Measurements from ENCODE around the gene TUBGCP6.

TUBGCP6 gene

DNA sequence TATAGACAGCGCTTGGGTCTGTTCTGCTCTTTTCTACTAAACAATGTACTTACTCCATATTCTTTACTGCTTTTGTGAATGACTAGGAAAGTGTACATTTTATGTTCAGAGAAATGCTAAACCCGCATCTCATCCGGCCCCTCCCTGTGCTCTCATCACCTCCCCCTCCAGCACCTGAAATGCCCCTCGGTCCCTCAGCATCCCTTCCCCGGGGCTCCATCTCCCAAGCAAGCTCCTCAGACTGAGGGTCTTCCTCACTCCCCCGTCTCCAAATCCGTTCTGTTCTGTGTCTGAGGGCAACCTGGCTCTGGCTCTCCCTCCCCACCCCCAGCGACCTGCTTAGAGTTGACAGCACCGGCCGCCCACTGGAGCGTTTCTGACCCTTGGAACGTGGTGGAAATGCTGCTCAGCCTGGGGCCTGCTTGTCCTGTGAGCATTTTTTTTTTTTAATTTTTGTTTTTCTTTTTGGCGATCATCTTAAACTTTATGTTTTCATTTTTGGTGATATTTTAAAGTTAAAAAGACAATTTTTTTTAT, 42.6 kb downstream of the TUBGCP6 start:
- H3K4me3 ChIP-seq (ENCODE audit: low read depth, low read length) = peak overlapping the region; percentile 70
- DNase-seq (ENCODE audit: low read depth) = no peak

DNA sequence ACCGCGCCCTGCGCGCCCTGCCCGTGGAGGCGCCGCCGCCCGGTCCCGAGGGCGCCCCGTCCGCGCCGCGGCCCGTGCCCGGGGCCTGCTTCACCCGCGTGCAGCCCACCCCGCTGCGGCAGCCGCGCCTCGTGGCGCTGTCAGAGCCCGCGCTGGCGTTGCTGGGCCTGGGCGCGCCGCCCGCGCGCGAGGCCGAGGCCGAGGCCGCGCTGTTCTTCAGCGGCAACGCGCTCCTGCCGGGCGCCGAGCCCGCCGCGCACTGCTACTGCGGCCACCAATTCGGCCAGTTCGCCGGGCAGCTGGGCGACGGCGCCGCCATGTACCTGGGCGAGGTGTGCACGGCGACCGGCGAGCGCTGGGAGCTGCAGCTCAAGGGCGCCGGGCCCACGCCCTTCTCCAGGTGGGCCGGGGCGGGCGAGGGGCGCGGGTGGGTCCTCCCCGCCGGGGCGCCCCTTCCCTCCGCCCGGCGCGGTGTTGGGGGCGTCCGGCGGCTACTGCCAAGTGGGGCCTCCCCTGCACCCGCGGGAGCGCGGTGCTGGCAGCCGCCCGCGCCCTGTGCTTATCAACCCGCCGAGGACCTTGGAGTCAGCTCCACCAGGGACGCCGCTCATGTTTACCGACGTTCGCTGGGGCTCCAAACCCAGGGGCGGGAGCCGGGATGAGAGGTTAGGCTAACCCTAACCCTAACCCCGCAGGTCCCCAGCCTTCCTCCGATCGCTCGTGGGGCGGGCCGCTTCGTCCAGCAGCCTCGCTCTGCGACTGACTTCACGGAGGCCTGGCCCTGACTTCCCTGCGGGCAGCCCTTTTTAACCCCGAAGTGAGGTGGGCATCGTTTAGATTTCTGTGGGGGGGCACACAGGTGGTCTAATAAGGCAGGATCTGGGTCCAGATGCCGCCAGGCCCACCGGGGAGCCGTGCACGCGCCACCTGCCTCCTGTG, 43.4 kb downstream of the TUBGCP6 start:
- no peak for DNase-seq (ENCODE audit: low read depth)

DNA sequence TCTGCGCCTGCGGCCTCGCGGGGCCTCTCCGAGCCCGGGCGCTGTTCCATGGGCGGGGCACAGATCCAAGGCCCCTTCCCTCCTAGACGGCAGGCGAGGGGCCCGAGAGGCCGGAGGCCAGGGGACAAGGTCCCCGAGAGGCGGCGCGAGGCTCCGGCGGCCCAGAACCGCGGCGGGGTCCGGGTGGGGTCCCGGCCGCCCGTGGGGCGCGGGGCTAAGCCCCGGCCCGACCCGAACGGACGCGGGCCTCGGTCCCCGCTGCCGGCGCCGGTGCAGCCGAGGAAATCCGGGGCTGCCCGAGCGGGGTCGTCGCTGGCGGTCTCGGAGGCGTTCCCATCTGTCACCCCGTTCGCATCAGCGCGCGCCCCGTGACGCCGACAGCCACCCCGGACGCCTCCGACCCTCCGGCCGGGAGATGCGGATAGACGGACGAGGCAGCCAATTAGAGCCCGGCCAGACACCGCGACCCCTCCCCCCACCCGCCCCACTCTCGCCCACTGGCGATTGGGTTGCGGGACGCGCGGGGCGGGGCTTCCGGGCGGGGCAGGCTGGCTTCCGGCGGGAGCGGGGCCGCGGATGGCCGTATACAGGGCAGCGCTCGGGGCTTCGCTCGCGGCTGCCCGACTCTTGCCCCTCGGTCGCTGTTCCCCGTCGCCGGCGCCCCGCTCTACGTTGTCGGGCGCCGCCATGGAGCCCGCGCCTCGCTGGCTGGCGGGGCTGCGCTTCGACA, 44.2 kb downstream of the TUBGCP6 start, which contains the start of gene SELENOO:
Gene SELENOO (plus strand): TSS at position 551 of the 730 bp plus-strand sequence. CDS start 26 bp downstream, at position 577.
- peak; percentile 57 for DNase-seq (ENCODE audit: low read depth)

More for the DNA sequence above, 43.4 kb downstream of the TUBGCP6 start:
- peak overlapping the region; percentile 70 for H3K4me3 ChIP-seq (ENCODE audit: low read depth, low read length)

DNA sequence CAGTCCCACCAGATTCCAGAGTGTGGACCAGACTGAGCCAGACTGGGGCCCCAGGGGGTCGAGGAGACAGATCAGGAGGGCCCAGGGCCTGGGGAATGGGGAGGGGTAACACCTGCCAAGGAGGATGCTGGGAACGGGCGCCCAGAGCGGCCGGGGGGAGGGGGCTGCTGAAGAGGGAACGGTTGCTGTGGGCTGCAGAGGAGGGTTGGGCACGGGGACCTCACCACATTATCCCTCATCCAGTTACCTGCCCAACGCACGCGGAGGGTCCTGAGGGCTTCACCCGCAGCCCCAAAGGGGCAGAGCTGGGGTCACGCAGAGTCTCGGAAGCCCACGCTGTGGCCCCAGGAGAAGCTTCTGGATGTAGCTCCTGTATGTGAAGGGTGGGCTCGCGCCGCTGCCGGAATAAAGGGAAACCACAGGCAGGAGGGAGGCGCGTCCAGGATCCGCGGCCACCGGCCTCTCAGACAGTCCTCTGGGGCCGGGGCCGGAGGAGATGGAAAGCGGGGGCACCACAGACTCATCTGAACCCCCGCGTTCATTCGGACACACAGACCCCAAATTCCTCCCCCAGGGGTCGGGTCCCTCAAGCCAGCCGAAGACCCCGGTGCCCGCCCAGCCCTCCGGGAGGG, 44.9 kb downstream of the TUBGCP6 start:
- H3K4me3 ChIP-seq (ENCODE audit: low read depth, low read length) = peak overlapping the region; percentile 70

More for the DNA sequence above, 44.2 kb downstream of the TUBGCP6 start, which contains the start of gene SELENOO:
- H3K4me3 ChIP-seq (ENCODE audit: low read depth, low read length) = peak within 1 kb of the TSS; percentile 70

DNA sequence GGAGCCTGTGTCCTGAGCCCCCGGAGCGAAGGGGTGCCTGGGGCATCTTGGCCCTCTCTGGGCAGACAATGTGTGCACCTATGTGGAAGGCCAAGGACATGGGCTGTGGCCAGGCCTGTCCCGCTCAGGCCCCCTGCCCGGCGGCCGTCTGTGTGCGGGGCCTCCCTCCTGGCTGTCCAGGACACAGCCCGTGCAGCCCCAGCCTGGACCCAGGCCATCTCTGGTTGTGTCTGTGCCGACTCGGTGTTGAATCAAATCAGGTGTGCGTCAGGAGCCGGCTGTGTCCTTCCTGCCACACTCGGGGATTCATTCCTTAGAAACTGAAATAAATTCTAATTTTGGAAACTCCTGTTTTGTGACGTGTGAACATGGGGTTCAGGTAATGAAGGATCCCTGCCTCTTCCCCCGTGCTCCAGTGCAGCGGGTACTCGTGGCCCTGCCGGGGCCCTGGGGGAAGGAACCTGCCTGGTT, 45.5 kb downstream of the TUBGCP6 start:
- no peak for DNase-seq (ENCODE audit: low read depth)
- H3K4me3 ChIP-seq (ENCODE audit: low read depth, low read length) = no peak overlapping the region

More for the DNA sequence above, 44.9 kb downstream of the TUBGCP6 start:
- DNase-seq (ENCODE audit: low read depth) = no peak

DNA sequence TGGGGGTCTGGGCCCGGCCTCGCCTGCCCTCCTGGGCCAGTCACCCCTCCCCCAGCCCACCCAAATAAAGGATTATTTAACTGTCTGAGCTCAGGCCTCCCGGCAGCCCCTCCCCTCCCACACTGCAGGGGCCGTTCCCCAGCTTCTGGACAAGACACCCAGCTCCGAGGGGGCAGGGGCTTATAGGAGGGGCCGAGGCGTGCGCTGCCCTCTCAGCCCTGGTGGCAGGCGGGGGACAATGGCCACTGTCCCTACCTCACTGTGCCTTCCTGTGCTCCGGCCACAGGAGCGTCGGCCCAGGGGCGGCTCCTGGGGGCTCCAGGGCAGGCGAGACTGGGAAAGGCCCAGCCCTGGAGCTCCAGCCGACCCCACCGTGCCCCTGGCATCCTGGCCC, 46.2 kb downstream of the TUBGCP6 start:
- no peak for DNase-seq (ENCODE audit: low read depth)
- H3K4me3 ChIP-seq (ENCODE audit: low read depth, low read length) = no peak overlapping the region

DNA sequence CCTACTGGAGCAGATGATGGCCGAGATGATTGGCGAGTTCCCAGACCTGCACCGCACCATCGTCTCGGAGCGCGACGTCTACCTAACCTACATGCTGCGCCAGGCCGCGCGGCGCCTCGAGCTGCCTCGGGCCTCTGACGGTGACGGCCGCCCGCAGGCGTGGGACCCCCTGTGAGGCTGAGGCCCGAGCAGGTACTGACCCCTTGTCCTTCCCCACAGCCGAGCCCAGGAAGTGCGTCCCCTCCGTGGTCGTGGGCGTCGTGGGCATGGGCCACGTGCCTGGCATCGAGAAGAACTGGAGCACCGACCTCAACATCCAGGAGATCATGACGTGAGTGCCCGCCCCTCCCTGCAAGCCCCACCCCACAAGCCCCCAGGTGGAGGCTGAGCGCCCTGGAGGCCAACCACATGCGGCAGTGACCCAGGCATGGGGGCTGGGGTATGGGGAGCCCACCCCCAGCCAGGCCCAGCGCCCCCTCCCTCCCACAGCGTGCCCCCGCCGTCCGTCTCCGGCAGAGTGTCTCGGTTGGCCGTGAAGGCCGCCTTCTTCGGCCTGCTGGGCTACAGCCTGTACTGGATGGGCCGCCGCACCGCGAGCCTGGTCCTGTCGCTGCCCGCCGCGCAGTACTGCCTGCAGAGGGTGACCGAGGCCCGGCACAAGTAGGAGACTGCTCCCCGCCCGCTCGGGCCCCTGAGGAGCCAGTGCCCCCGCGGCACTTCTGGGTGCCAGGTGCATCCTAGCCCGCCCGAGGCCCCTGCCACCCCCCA, 46.8 kb downstream of the TUBGCP6 start:
- no peak for DNase-seq (ENCODE audit: low read depth)
- H3K4me3 ChIP-seq (ENCODE audit: low read depth, low read length) = no peak overlapping the region

DNA sequence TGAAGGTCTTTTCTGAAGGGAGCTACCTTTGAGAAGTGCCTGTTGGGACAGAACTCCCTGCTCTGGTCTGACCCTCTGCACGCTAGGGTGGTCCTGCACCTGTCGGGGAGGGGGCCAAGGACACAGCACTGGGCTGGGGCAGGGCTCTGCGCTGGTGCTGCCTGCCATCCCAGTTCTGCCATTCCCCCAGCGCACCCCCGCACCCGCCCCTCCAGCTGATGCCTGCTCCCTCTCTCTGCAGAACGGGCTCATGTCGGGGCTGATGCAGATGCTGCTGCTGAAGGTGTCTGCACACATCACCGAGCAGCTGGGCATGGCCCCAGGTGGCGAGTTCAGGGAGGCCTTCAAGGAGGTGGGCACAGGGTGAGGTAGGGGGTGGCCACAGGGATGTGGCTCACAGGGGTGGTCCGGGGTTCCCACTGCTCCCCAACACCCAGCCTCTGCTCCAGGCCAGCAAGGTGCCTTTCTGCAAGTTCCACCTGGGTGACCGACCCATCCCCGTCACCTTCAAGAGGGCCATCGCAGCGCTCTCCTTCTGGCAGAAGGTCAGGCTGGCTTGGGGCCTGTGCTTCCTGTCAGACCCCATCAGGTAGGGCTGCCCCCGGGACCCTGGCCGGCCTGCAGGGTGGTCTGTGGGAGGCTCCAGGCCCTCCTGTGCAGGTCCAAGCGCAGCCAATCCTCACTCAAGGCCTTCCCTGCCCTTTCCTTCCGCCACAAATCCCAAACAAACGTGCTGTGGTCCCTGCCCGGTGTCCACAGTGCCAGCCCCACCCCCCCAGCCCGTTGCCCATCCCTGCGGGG, 47.6 kb downstream of the TUBGCP6 start:
- DNase-seq (ENCODE audit: low read depth) = no peak
- no peak overlapping the region for H3K4me3 ChIP-seq (ENCODE audit: low read depth, low read length)

DNA sequence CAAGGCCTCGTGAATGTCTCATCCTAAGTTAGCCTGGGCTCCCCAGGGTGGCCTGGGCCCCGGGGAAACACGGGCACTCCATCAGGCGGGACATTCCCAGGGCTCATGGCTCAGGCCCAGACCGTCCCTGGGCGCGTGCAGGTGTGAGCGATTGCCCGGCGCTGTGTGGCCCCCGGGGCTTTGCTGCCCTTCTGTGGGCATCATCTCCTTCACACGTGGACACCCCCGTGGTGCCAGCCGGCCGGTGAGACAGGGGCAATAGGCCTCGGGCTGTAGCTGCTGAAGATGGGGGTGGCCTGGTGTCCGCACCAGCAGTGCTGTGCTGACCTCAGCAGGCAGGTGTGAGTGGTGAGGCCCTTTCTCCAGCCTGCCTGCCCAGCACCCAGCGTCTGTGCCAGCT, 48.6 kb downstream of the TUBGCP6 start:
- H3K4me3 ChIP-seq (ENCODE audit: low read depth, low read length) = no peak overlapping the region
- DNase-seq (ENCODE audit: low read depth) = no peak

DNA sequence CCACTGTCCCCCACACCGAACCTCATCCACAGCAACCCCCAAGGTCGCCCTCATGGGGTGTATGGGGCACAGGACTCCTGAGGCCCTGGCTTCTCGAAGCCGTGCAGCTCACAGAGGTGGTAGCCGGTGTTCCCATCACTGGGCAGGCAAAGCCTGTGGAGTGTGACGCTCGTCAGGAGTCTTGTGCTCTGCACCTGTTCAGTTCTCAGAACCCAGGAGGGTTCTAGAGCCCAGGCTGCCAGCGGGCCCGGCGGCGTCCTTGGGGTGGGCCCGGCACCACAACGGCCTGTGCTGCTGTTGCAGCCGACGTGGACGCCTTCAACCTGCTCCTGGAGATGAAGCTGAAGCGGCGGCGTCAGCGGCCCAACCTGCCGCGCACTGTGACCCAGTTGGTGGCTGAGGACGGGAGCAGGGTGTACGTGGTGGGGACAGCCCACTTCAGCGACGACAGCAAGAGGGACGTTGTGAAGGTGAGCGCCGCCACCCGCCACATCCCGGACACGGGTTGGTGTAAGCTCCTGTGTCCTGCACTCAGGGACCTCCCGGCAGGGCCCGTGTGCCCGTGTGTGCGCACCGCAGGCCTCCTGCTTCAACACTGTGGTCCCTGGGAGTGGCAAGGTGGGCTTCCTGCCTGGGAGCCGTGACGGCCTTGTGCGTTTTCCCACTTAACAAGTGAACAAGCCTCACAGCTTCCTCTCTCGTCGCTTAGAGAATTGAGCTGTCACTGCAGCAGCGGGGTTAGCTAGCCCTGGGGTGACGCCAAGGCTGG, 50.6 kb downstream of the TUBGCP6 start:
- H3K4me3 ChIP-seq (ENCODE audit: low read depth, low read length) = no peak overlapping the region

DNA sequence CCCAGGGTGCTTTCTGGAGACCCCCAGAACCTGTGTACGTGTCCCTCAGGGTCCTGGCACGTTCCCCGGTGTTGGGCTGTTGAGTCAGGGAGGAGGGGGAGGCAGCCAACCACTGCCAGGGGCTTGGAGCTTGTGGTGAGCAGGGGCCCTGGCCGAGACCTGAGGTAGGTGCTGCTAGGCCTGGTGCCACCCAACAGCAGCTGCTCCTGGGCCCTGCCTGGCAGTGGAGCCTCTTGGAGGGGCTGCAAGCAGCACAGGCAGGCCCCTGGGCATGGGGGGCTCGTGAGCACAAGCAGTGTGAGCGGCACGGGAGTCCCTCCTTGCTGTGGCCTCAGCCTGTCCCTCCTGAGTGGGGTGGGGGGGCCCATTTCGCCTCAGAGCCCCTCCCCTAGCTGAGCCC, 51.2 kb downstream of the TUBGCP6 start:
- DNase-seq (ENCODE audit: low read depth) = no peak
- H3K4me3 ChIP-seq (ENCODE audit: low read depth, low read length) = no peak overlapping the region

More for the DNA sequence above, 50.6 kb downstream of the TUBGCP6 start:
- DNase-seq (ENCODE audit: low read depth) = no peak

DNA sequence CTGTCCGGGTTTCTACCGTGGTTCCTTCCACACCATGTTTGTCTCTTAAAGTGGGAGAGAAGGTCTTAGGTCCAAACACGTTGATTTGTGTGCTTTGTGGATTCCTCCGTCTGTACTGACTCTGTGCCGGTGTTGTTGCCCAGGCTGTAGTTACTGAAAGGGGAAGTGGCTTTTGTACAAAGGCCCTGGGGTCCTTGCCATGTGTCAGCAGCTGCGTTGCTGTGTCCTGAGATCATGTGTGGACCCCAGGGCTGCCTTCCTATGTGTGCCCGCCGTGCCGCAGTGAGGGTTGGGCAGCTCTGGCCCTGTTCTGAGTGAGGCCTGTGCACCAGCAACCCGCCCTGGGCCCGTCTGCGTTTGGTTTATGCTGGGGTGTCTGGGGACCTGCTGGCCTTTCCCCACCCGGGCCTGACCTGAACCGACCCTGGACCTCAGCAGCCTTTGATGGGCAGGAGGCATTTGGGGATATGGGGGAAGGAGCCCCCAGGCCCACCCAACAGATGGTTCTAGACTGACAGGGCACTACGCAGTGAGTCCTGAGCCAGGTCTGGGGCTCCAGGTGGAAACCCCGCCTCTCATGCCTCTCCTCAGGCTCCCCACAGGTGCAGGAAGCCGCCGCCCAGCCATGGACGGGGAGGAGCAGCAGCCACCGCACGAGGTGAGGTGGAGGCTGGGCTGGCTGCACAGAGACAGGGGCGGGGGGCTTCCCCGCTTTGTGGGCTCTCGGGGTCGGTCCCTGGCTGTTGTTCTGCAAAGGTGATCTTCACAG, 52.2 kb downstream of the TUBGCP6 start:
- no peak overlapping the region for H3K4me3 ChIP-seq (ENCODE audit: low read depth, low read length)
- DNase-seq (ENCODE audit: low read depth) = no peak

DNA sequence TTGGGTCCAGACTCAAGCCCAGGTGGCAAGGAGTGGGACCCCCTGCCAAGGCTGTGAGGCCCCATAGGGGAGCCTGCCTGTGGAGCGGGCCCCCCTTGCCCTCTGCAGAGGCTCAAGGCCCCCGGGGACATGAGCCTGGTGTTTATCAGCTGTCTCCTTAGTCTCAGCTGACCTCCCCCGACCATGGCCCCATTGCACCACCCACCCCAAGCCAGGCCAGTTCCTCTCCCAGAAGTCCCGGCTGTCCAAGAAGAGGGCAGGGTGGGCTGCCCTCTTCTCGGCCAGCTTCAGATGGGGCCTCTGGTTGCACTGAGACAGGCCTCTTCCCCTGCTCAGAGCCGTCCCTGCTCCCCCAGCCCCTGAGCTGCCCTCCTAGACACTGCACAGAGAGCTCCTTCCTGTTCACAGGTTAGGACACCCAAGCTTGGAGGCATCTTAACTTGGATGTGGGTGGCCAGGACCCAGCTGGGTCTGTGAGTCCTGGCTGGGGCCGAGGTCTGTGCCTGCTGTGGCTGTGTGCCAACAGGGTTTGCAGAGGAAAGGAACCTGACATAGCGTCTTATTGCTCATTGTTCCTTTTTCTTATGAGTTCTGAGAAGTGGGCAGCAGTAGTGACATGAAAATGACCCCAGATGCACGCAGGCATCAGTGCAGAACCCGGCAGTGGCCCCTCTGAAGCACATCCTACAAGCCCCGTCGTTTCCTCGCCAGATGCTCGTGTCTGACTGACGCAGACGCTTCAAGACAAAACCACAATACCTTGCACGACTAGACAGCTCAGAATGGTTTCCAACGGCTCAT, 53.7 kb downstream of the TUBGCP6 start:
- DNase-seq (ENCODE audit: low read depth) = no peak
- H3K4me3 ChIP-seq (ENCODE audit: low read depth, low read length) = peak overlapping the region; percentile 27

DNA sequence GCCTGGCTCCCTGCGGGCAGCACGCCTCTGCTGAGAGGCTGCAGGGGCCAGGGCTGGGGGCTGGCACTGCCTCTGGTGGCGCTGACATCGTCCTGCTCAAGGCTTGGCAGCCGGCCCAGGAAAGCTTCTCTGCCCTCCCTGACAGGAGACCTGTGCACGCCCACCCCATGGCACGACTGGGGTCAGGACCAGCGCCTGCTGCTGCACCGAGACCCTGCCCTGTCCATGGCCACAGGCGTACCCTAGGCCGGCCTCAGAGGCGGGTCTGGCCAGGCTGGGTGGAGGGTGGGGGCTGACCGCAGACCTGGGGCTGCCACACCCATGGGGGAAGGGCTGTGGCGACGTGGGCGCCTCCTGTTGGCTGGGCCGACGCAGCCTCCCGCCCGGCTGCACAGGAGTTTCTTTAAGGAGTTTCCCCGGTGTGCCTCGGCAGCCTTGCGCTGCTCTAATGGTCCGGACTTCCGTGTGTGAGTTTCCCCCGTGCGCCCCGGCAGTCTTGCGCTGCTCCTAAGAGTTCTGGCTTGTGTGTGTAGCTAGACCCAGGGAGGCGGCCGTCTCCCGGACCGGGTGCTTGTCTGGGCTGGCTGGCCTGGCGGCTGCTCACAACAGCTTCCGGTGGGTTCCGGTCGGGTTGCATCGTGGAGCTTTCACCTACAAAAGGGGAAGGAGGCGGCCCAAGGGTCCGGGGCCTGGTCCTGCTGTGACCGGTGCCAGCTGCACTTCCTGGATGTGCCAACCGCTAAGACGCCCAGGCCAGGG, 54.5 kb downstream of the TUBGCP6 start:
- DNase-seq (ENCODE audit: low read depth) = no peak
- H3K4me3 ChIP-seq (ENCODE audit: low read depth, low read length) = peak overlapping the region; percentile 27

DNA sequence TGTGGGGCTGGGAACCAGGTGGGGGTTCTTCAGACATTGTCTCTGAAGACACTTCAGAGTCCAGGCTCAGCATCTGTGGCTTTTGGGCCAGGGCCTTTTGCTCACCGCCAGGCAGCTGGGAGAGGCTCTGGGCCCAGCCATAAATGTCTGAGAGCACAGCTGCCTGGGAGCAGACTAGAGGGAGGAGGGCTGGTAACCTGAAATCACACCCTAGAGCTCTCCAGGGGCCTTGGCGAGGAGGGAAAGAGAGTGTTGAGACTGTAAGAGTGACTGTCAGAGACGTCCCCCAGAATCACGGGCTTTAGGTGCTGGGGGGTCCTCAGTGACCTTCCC, 55.0 kb downstream of the TUBGCP6 start:
- DNase-seq (ENCODE audit: low read depth) = no peak
- no peak overlapping the region for H3K4me3 ChIP-seq (ENCODE audit: low read depth, low read length)
